Panc1 (cell line): ENCODE measurements around the gene NFATC1. TPM values are rescaled to one million over a fixed set of nuclear protein-coding genes. Genes with fewer than 3 reads are reported as not detected.

Source experiments
- ATAC-seq: fragments of 200-7000 bp; cut with Tn5 transposase; 2 replicates; pipeline ENCODE4 v1.9.1; 2020; ENCODE audit warnings: mild to moderate bottlenecking, moderate library complexity
- BruUV-seq: library from RNA; stranded (reverse); fragments of 400-500 nt; replicated peaks from 2 replicates; lab custom pipeline; 2021; lab: Mats Ljungman, UMichigan
- CTCF ChIA-PET: fragments of 300-600 bp; sonication (Branson Sonifier 250); formaldehyde crosslinking; loops from one replicate; lab custom pipeline; 2022; ENCODE audit warnings: antibody characterized with exemption; lab: Charles Lee
- POLR2A ChIA-PET: fragments of 300-600 bp; sonication (Branson Sonifier 250); formaldehyde crosslinking; loops from one replicate; lab custom pipeline; 2022; ENCODE audit warnings: antibody characterized with exemption; lab: Charles Lee
- DNase-seq: peaks from one replicate; pipeline ENCODE4 v3.0.0-alpha.2; 2010; ENCODE audit warnings: low read depth, low spot score
- H3K27ac ChIP-seq: 2 replicates; pipeline ENCODE4 v1.5.1; 2011; ENCODE audit warnings: mild to moderate bottlenecking, low read length, inconsistent platforms
- H3K27me3 ChIP-seq: fragments of 200-500 bp; sonication (Bioruptor generic); 2 replicates; pipeline ENCODE4 v1.6.0; 2014; ENCODE audit warnings: low read length, inconsistent platforms; ENCODE audit not compliant: control insufficient read depth, insufficient read depth
- H3K36me3 ChIP-seq: fragments of 200-500 bp; sonication (Bioruptor generic); 2 replicates; pipeline ENCODE4 v1.5.1; 2014; ENCODE audit warnings: inconsistent platforms, mild to moderate bottlenecking, low read length, moderate library complexity; ENCODE audit not compliant: control insufficient read depth, insufficient read depth
- H3K4me1 ChIP-seq: 2 replicates; pipeline ENCODE4 v1.5.1; 2011; ENCODE audit warnings: inconsistent platforms, mild to moderate bottlenecking, low read length, moderate library complexity; ENCODE audit not compliant: control insufficient read depth, insufficient read depth
- H3K4me3 ChIP-seq, 2 experiments: 2 replicates each; pipeline ENCODE4 v1.5.1; 2011 to 2012; ENCODE audit warnings: low read depth in 2 of 2, low read length in 2 of 2, mild to moderate bottlenecking in 2 of 2, inconsistent platforms in 1 of 2, moderate library complexity in 1 of 2
- H3K9me3 ChIP-seq: fragments of 200-500 bp; sonication (Bioruptor generic); 2 replicates; pipeline ENCODE4 v1.5.1; 2014; ENCODE audit warnings: low read depth, mild to moderate bottlenecking, inconsistent platforms, low read length, moderate library complexity; ENCODE audit not compliant: control insufficient read depth, insufficient read depth
- CTCF ChIP-seq: fragments of 450-650 bp; IDR thresholded peaks from 2 replicates; pipeline ENCODE4 v1.5.1; 2017; ENCODE audit warnings: mild to moderate bottlenecking
- POLR2AphosphoS5 ChIP-seq: IDR thresholded peaks from 2 replicates; pipeline ENCODE4 v1.6.1; 2012; ENCODE audit warnings: mild to moderate bottlenecking, low read depth, low read length, moderate library complexity
- REST ChIP-seq, 2 experiments: IDR thresholded peaks; 2 replicates each; pipeline ENCODE4 v1.6.1; 2011 to 2012; ENCODE audit warnings: low read depth in 2 of 2, control low read depth in 1 of 2, low read length in 1 of 2, mild to moderate bottlenecking in 1 of 2, moderate library complexity in 1 of 2; ENCODE audit not compliant: insufficient read depth in 1 of 2
- SIN3A ChIP-seq: IDR thresholded peaks from 2 replicates; pipeline ENCODE4 v1.6.1; 2012; ENCODE audit warnings: low read depth, mild to moderate bottlenecking, low read length, moderate library complexity, borderline replicate concordance; ENCODE audit not compliant: insufficient read depth
- TCF7L2 ChIP-seq: IDR thresholded peaks from 2 replicates; pipeline ENCODE4 v1.6.1; 2011; ENCODE audit warnings: mild to moderate bottlenecking, low read depth, low read length, inconsistent platforms
- in situ Hi-C: cut with HindIII; loops from 2 replicates; pipeline ENCODE4 v1.10.0; 2016; ENCODE audit warnings: low sequenced_read_pairs, low pct_unique_long_range_greater_than_20kb
- intact Hi-C: fragments of 100-400 bp; cut with micrococcal nuclease; formaldehyde crosslinking; loops from one replicate; pipeline ENCODE4 v1.10.0; 2022; ENCODE audit not compliant: unreplicated experiment
- total RNA-seq: library from RNA; stranded (reverse); gene quantifications from one replicate; pipeline ENCODE4 v1.2.1, GENCODE V29; 2021; ENCODE audit not compliant: unreplicated experiment

The NFATC1 gene
- total RNA-seq, 1 experiment from 2014 or later: 30.8 TPM

GRCh38 chr18:79385708-79386341 is 9.9 kb upstream of the NFATC1 start:
- no peak overlapping the region for H3K4me3 ChIP-seq
- ATAC-seq (no peak), DNase-seq (no peak)
- peaks cover 4% of the 10 kb centered on the region for H3K27me3 ChIP-seq
- no peaks in the 10 kb centered on the region for H3K9me3 ChIP-seq
- POLR2A ChIA-PET: no interaction called here
- in situ Hi-C loops: no loop called here
- H3K36me3 ChIP-seq: no peaks in the 10 kb centered on the region
- no peak overlapping the region for H3K27ac ChIP-seq
- intact Hi-C loops: no loop called here
- no peaks in the 10 kb centered on the region for H3K4me1 ChIP-seq
- CTCF ChIA-PET: interaction anchor here (0.6 kb wide), 1 partner anchor 9 kb away, joined by 8 read pairs; no protein-coding TSS in a partner anchor
- no peak for TF ChIP-seq REST (IDR thresholded peaks at IDR 0.05; ENCODE audit: insufficient read depth in 1 of 2, low read depth in 2 of 2, low read length in 1 of 2)
- no peak for TF ChIP-seq TCF7L2
- TF ChIP-seq SIN3A: no peak
- no peak for TF ChIP-seq CTCF
- no peak for TF ChIP-seq POLR2AphosphoS5
- BruUV-seq: no TSS peak

- no peak overlapping the region for H3K27ac ChIP-seq
- intact Hi-C loops: no loop called here
- no peak for TF ChIP-seq REST (IDR thresholded peaks at IDR 0.05; ENCODE audit: insufficient read depth in 1 of 2, low read depth in 2 of 2, low read length in 1 of 2)
- no peak for TF ChIP-seq TCF7L2
- no peak for TF ChIP-seq CTCF
- no peak for TF ChIP-seq POLR2AphosphoS5
- no peak for TF ChIP-seq SIN3A
- ATAC-seq (no peak), DNase-seq (no peak)
- CTCF ChIA-PET: no interaction called here
- no peaks in the 10 kb centered on the region for H3K9me3 ChIP-seq
- no peak overlapping the region for H3K4me3 ChIP-seq
- BruUV-seq: no TSS peak
- H3K36me3 ChIP-seq: no peaks in the 10 kb centered on the region
- H3K27me3 ChIP-seq: peaks cover 4% of the 10 kb centered on the region
- POLR2A ChIA-PET: interaction anchor here (0.7 kb wide), 1 partner anchor 27 kb away, joined by 16 read pairs; no protein-coding TSS in a partner anchor
- H3K4me1 ChIP-seq: no peaks in the 10 kb centered on the region
- in situ Hi-C loops: no loop called here
Observed at GRCh38 chr18:79386547-79386946, 9.2 kb upstream of the NFATC1 start.
